Activated CD4-positive, alpha-beta memory T cell treated with anti-CD3 and anti-CD28 coated beads, Interleukin-2, amount 10 ng/mL, durations not matched to agents 7 days and 5 days (primary cell): Measurements from ENCODE around the gene MAN1A1. TPM values are rescaled to one million over a fixed set of nuclear protein-coding genes. Genes with fewer than 3 reads are reported as not detected.
"Not testable (repeated sequence)": the region's sequence is repeated elsewhere in the genome, so short reads cannot be mapped to it uniquely, and the experiment has no call there.

Source experiments
- CTCF ChIA-PET: fragments of 350-600 bp; sonication (Branson Sonifier 250); formaldehyde crosslinking; loops from one replicate; lab custom pipeline; 2021; ENCODE audit warnings: antibody characterized with exemption, inconsistent platforms; lab: Charles Lee
- POLR2A ChIA-PET: fragments of 350-600 bp; sonication (Branson Sonifier 250); formaldehyde crosslinking; loops from one replicate; lab custom pipeline; 2021; ENCODE audit warnings: antibody characterized with exemption; lab: Charles Lee
- DNase-seq: peaks from one replicate; pipeline ENCODE4 v3.0.0-alpha.2; 2020
- H3K27ac Mint-ChIP-seq: one replicate; pipeline ENCODE4 v1.8.0; 2021; ENCODE audit warnings: mild to moderate bottlenecking, mixed read lengths
- H3K27me3 Mint-ChIP-seq: one replicate; pipeline ENCODE4 v1.8.0; 2021; ENCODE audit warnings: mixed read lengths
- H3K36me3 Mint-ChIP-seq: one replicate; pipeline ENCODE4 v1.8.0; 2021; ENCODE audit warnings: low read depth, mixed read lengths
- H3K4me1 Mint-ChIP-seq: one replicate; pipeline ENCODE4 v1.8.0; 2021; ENCODE audit warnings: mixed read lengths
- H3K4me3 Mint-ChIP-seq: one replicate; pipeline ENCODE4 v1.8.0; 2021; ENCODE audit warnings: mild to moderate bottlenecking, mixed read lengths
- H3K9me3 Mint-ChIP-seq: one replicate; pipeline ENCODE4 v1.8.0; 2021; ENCODE audit warnings: mixed read lengths
- total RNA-seq, 2 experiments: library from RNA; stranded (reverse); gene quantifications; one replicate each; pipeline ENCODE4 v1.2.3, GENCODE V29; 2021

MAN1A1 gene
- 10 to 100 TPM; 21.6 to 22.0 TPM for total RNA-seq

- H3K27me3 Mint-ChIP-seq: no peaks in the 10 kb centered on the region
- POLR2A ChIA-PET: interaction anchor here (0.7 to 3.8 kb wide), 16 partner anchors 8 to 558 kb away, joined by 3 to 59 read pairs (median 6); no protein-coding TSS in a partner anchor
- H3K36me3 Mint-ChIP-seq: peaks cover 23% of the 10 kb centered on the region
- H3K27ac Mint-ChIP-seq: peak within 1 kb of the TSS; percentile 66
- H3K4me3 Mint-ChIP-seq: peak within 1 kb of the TSS; percentile 89
- H3K4me1 Mint-ChIP-seq: peaks cover 47% of the 10 kb centered on the region
- DNase-seq: peak; percentile 91
- no peaks in the 10 kb centered on the region for H3K9me3 Mint-ChIP-seq
- CTCF ChIA-PET: interaction anchor here (1.0 to 2.9 kb wide), 7 partner anchors 16 to 387 kb away, joined by 3 to 22 read pairs (median 15); no protein-coding TSS in a partner anchor
Measured at GRCh38 chr6:119349361-119350201, at the start of gene MAN1A1. Gene MAN1A1, minus strand, starts transcription at chr6:119349761. Its CDS starts 696 bp downstream, at chr6:119349065.

- POLR2A ChIA-PET: no interaction called here
- no peaks in the 10 kb centered on the region for H3K36me3 Mint-ChIP-seq
- DNase-seq: no peak
- no peak overlapping the region for H3K4me3 Mint-ChIP-seq
- H3K4me1 Mint-ChIP-seq: no peaks in the 10 kb centered on the region
- CTCF ChIA-PET: no interaction called here
- H3K27ac Mint-ChIP-seq: no peak overlapping the region
- H3K9me3 Mint-ChIP-seq: no peaks in the 10 kb centered on the region
- H3K27me3 Mint-ChIP-seq: no peaks in the 10 kb centered on the region
Measured at GRCh38 chr6:119395192-119395591, 45.6 kb upstream of the MAN1A1 start.

DNA sequence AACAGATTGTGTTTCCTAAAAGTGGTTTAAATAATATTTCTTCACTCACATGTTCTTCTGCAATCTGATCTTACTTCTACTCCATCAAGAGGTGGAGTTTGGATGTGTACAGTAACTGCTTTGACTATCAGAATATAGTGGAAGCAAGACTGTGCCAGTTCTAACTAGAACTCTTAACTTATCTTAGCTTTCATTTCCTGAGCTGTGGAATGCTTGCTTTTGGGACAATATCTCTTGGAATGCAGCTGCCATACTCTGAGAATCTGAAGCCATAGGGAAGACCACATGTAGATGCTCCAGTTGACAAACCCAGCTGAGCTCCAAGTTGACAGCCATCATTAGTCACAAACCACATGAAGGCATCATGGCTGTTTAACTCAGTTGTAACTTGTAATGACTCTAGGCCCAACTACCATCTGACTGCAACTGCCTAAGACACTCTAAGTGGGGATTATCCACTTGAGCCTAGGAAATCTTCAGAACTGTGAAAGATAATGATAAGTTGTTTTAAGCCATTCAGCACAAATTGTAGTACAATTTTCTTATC lies 40.8 kb upstream of the MAN1A1 start:
- Mint-ChIP-seq H3K27ac (no peak overlapping the region), H3K4me1 (no peaks in the 10 kb centered on the region), H3K27me3 (no peaks in the 10 kb centered on the region), H3K36me3 (no peaks in the 10 kb centered on the region), H3K9me3 (peaks cover 5% of the 10 kb centered on the region), H3K4me3 (no peak overlapping the region)
- DNase-seq: no peak
- POLR2A ChIA-PET: no interaction called here
- CTCF ChIA-PET: no interaction called here

DNA sequence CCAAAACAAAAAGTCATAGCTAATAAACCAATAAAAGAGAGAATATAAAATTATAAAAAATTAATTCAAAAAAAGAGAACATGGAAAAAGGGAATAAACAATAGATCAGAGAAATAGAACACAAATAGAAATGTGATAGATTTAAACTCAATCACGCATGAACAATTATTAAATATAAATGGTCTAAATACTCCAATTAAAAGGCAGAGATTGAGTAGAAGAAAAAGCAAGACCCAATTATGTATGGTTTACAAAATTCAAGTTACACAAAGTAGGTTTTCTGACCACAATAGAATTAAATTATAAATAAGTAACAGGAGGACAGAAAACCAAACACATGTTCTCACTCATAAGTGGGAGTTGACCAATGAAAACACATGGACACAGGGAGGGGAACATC lies 36.4 kb upstream of the MAN1A1 start:
- ChIA-PET POLR2A (no interaction called here), CTCF (no interaction called here)
- no peaks in the 10 kb centered on the region for H3K27me3 Mint-ChIP-seq
- DNase-seq: no peak
- H3K36me3 Mint-ChIP-seq: no peaks in the 10 kb centered on the region
- H3K4me3 Mint-ChIP-seq: no peak overlapping the region
- H3K9me3 Mint-ChIP-seq: peaks cover 11% of the 10 kb centered on the region
- H3K4me1 Mint-ChIP-seq: no peaks in the 10 kb centered on the region
- H3K27ac Mint-ChIP-seq: no peak overlapping the region

- Mint-ChIP-seq H3K4me3 (no peak overlapping the region), H3K27me3 (no peaks in the 10 kb centered on the region)
Measured at GRCh38 chr6:119384444-119384843, 34.9 kb upstream of the MAN1A1 start.

DNA sequence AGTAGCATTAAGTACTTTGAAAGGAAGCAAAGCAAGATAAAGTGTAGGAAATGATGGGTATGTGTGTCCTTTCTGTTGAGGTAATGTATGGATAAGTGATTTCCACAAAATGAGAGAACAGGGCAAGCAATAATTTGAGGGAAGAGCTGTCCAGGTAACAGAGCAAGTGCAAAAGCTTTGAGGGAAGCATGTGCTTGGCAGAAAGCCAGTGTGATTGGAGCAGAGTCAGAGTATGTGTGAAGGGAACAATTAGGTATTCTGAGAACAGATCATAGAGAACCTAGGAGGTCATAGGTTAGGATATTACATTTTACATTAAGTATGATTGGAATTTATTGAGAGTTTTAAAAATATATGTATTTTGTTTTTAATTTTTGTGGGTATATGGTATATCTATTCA lies 30.2 kb upstream of the MAN1A1 start:
- ChIA-PET POLR2A (no interaction called here), CTCF (no interaction called here)
- Mint-ChIP-seq H3K27ac (no peak overlapping the region), H3K4me3 (no peak overlapping the region), H3K9me3 (peaks cover 21% of the 10 kb centered on the region), H3K27me3 (no peaks in the 10 kb centered on the region), H3K4me1 (no peaks in the 10 kb centered on the region), H3K36me3 (no peaks in the 10 kb centered on the region)
- DNase-seq: no peak

More at GRCh38 chr6:119384444-119384843, 34.9 kb upstream of the MAN1A1 start:
- CTCF ChIA-PET: no interaction called here
- H3K4me1 Mint-ChIP-seq: no peaks in the 10 kb centered on the region
- POLR2A ChIA-PET: no interaction called here
- no peak for DNase-seq
- peaks cover 19% of the 10 kb centered on the region for H3K9me3 Mint-ChIP-seq
- no peaks in the 10 kb centered on the region for H3K36me3 Mint-ChIP-seq
- H3K27ac Mint-ChIP-seq: no peak overlapping the region

DNA sequence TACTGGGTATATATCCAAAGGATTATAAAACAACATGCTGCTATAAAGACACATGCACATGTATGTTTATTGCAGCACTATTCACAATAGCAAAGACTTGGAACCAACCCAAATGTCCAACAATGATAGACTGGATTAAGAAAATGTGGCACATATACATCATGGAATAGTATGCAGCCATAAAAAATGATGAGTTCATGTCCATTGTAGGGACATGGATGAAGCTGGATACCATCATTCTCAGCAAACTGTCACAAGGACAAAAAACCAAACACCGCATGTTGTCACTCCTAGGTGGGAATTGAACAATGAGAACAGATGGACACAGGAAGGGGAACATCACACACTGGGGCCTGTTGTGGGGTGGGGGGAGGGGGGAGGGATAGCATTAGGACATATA lies 27.5 kb upstream of the MAN1A1 start:
- peaks cover 15% of the 10 kb centered on the region for H3K9me3 Mint-ChIP-seq
- CTCF ChIA-PET, DNase-seq, H3K4me3 Mint-ChIP-seq, POLR2A ChIA-PET, H3K27me3 Mint-ChIP-seq, H3K4me1 Mint-ChIP-seq, H3K27ac Mint-ChIP-seq, H3K36me3 Mint-ChIP-seq: not testable (repeated sequence)

- Mint-ChIP-seq H3K4me1 (peaks cover 3% of the 10 kb centered on the region), H3K9me3 (peaks cover 7% of the 10 kb centered on the region), H3K27ac (no peak overlapping the region), H3K27me3 (no peaks in the 10 kb centered on the region), H3K4me3 (no peak overlapping the region), H3K36me3 (peaks cover 2% of the 10 kb centered on the region)
- DNase-seq: no peak
- ChIA-PET CTCF (no interaction called here), POLR2A (no interaction called here)
Measured at GRCh38 chr6:119370080-119370479, 20.5 kb upstream of the MAN1A1 start.

DNA sequence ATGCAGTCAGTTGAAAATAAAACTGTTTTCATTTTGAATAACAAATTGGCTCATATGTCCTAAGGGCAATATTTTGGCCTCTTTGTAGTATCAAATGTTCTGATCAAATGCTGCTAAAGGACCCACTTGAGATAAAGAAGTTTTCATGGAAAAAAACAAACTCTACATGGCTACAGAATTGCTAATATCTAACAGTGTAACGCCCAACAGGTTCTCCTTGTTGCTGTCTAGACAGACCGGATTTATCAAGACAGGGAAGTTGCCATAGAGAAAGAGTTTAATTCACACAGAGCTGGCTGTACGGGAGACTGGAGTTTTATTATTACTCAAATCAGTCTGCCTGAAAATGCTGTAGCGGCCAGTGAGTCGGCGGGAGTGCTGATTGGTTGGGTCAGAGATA lies 19.4 kb upstream of the MAN1A1 start:
- POLR2A ChIA-PET: no interaction called here
- no peak for DNase-seq
- Mint-ChIP-seq H3K4me1 (peaks cover 3% of the 10 kb centered on the region), H3K9me3 (peaks cover 16% of the 10 kb centered on the region), H3K27me3 (no peaks in the 10 kb centered on the region), H3K36me3 (peaks cover 13% of the 10 kb centered on the region), H3K27ac (no peak overlapping the region), H3K4me3 (no peak overlapping the region)
- CTCF ChIA-PET: no interaction called here

- peaks cover 13% of the 10 kb centered on the region for H3K9me3 Mint-ChIP-seq
- H3K4me1 Mint-ChIP-seq: peaks cover 15% of the 10 kb centered on the region
- no peaks in the 10 kb centered on the region for H3K27me3 Mint-ChIP-seq
- DNase-seq: no peak
- peaks cover 15% of the 10 kb centered on the region for H3K36me3 Mint-ChIP-seq
- CTCF ChIA-PET: no interaction called here
- POLR2A ChIA-PET: interaction anchor here (0.5 kb wide), 1 partner anchor 90 kb away, joined by 3 read pairs; no protein-coding TSS in a partner anchor
- no peak overlapping the region for H3K27ac Mint-ChIP-seq
- H3K4me3 Mint-ChIP-seq: no peak overlapping the region
Measured at GRCh38 chr6:119361209-119361608, 11.6 kb upstream of the MAN1A1 start.

DNA sequence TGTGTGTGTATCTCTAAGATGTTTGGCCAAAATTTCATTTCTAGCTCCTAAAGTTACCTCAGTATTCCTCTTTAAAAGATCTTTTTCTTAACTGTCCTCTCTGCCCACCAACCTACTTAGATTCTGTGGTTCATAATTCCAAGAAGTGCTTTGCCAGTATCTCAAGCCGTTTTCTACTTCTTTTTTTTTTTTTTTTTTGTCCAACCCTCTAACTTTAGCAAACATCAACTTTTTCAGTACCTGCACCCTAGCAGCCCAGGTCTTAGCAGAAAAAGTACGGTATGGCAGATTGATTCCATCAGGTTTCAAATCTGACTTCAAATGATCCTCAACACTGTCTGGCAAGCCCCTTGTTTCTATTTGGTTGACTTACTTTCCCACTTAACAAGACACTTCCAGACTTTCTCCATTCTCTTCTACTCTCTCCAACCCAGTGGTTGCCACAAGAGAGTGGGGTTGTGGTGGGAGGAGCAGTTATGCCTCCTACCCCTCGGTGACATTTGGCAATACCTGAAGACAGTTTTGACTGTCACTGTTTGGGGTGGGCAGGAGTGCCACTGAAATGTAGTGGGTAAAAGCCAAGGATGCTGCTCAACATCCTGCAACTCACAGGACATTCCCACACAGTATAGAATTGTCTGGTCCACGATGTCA lies 10.8 kb upstream of the MAN1A1 start:
- no peak overlapping the region for H3K4me3 Mint-ChIP-seq
- CTCF ChIA-PET: no interaction called here
- no peak for DNase-seq
- peaks cover 15% of the 10 kb centered on the region for H3K36me3 Mint-ChIP-seq
- H3K27me3 Mint-ChIP-seq: no peaks in the 10 kb centered on the region
- H3K9me3 Mint-ChIP-seq: peaks cover 12% of the 10 kb centered on the region
- H3K4me1 Mint-ChIP-seq: peaks cover 15% of the 10 kb centered on the region
- POLR2A ChIA-PET: interaction anchor here (0.5 to 1.6 kb wide), 2 partner anchors 10 to 89 kb away, joined by 3 to 4 read pairs; no protein-coding TSS in a partner anchor
- no peak overlapping the region for H3K27ac Mint-ChIP-seq

DNA sequence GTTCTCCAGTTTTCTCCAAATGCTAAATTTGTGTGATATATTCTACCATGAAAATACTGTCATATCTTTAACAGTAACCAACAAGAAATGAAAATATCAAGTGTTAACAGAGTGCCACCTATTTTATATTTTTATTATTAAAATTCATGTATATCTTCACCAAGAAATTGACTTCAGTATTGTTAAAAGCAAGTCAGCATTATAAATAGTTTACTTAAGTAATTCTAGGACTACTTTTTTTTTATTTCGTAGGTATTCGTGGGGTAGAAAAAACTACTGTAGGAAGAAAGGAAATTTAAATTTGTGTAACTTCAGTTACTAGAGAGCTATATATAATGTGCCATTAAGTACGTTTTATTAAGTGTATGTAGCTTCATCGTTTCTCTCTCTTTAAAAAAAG lies 6.3 kb upstream of the MAN1A1 start:
- ChIA-PET POLR2A (no interaction called here), CTCF (no interaction called here)
- peaks cover 23% of the 10 kb centered on the region for H3K4me1 Mint-ChIP-seq
- no peak overlapping the region for H3K4me3 Mint-ChIP-seq
- no peak overlapping the region for H3K27ac Mint-ChIP-seq
- DNase-seq: no peak
- no peaks in the 10 kb centered on the region for H3K9me3 Mint-ChIP-seq
- H3K27me3 Mint-ChIP-seq: no peaks in the 10 kb centered on the region
- H3K36me3 Mint-ChIP-seq: no peaks in the 10 kb centered on the region

DNA sequence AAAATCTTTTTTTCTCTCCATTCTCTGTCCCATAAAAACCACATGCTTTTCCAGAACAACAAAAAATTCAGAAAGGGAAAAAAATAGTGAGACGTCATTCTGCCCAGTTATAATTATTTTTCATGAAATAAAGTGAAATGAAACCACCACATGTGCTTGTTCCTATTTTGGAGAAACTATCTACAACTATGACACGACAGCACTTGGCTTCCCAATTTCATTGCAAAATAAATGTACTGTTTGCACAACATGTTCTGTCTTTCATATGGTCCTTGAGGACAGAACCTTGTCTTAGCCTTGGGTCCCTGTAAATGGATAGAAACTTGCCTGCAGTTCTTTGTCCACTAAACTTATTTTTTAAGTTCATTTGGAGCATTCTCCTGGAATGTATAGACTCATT lies 5.6 kb upstream of the MAN1A1 start:
- no peaks in the 10 kb centered on the region for H3K9me3 Mint-ChIP-seq
- no peak overlapping the region for H3K4me3 Mint-ChIP-seq
- peaks cover 17% of the 10 kb centered on the region for H3K4me1 Mint-ChIP-seq
- ChIA-PET CTCF (no interaction called here), POLR2A (no interaction called here)
- H3K36me3 Mint-ChIP-seq: no peaks in the 10 kb centered on the region
- no peak for DNase-seq
- H3K27me3 Mint-ChIP-seq: no peaks in the 10 kb centered on the region
- H3K27ac Mint-ChIP-seq: no peak overlapping the region
